ENCODE results near the gene CLMN.

The CLMN gene

GRCh38 chr14:95305145-95305544 is 14.6 kb downstream of the CLMN start:
- no peak for DNase-seq (ENCODE audit: low read depth in 1 of 2, low spot score in 1 of 2)

GRCh38 chr14:95304342-95304741 is 15.4 kb downstream of the CLMN start:
- no peak for DNase-seq (ENCODE audit: low read depth in 1 of 2, low spot score in 1 of 2)

- DNase-seq (ENCODE audit: low read depth in 1 of 2, low spot score in 1 of 2), result no peak
Observed at GRCh38 chr14:95303552-95303951, 16.2 kb downstream of the CLMN start.

GRCh38 chr14:95302667-95303506 is 16.8 kb downstream of the CLMN start:
- no peak for DNase-seq (ENCODE audit: low read depth in 1 of 2, low spot score in 1 of 2)

GRCh38 chr14:95301527-95302187 is 18.1 kb downstream of the CLMN start:
- DNase-seq (ENCODE audit: low read depth in 1 of 2, low spot score in 1 of 2), result no peak

- no peak for DNase-seq (ENCODE audit: low read depth in 1 of 2, low spot score in 1 of 2)
Observed at GRCh38 chr14:95300697-95301526, 18.8 kb downstream of the CLMN start.

GRCh38 chr14:95300002-95300696 is 19.6 kb downstream of the CLMN start:
- no peak for DNase-seq (ENCODE audit: low read depth in 1 of 2, low spot score in 1 of 2)

GRCh38 chr14:95299271-95299670 is 20.4 kb downstream of the CLMN start:
- DNase-seq (ENCODE audit: low read depth in 1 of 2, low spot score in 1 of 2), result no peak

- DNase-seq (ENCODE audit: low read depth in 1 of 2, low spot score in 1 of 2), result no peak
Observed at GRCh38 chr14:95297832-95298231, 21.9 kb downstream of the CLMN start.

GRCh38 chr14:95296966-95297365 is 22.7 kb downstream of the CLMN start:
- no peak for DNase-seq (ENCODE audit: low read depth in 1 of 2, low spot score in 1 of 2)

- no peak for DNase-seq (ENCODE audit: low read depth in 1 of 2, low spot score in 1 of 2)
Observed at GRCh38 chr14:95295600-95296376, 23.9 kb downstream of the CLMN start.

- no peak for DNase-seq (ENCODE audit: low read depth in 1 of 2, low spot score in 1 of 2)
Observed at GRCh38 chr14:95294834-95295599, 24.7 kb downstream of the CLMN start.

- no peak for DNase-seq (ENCODE audit: low read depth in 1 of 2, low spot score in 1 of 2)
Observed at GRCh38 chr14:95294320-95294719, 25.4 kb downstream of the CLMN start.

- DNase-seq (ENCODE audit: low read depth in 1 of 2, low spot score in 1 of 2), result no peak
Observed at GRCh38 chr14:95293449-95293848, 26.3 kb downstream of the CLMN start.

GRCh38 chr14:95292660-95293425 is 26.9 kb downstream of the CLMN start:
- DNase-seq (ENCODE audit: low read depth in 1 of 2, low spot score in 1 of 2), result no peak

- DNase-seq (ENCODE audit: low read depth in 1 of 2, low spot score in 1 of 2), result no peak
Observed at GRCh38 chr14:95291859-95292542, 27.7 kb downstream of the CLMN start.

- DNase-seq (ENCODE audit: low read depth in 1 of 2, low spot score in 1 of 2), result no peak
Observed at GRCh38 chr14:95290871-95291431, 28.8 kb downstream of the CLMN start.

GRCh38 chr14:95290021-95290420 is 29.7 kb downstream of the CLMN start:
- DNase-seq (ENCODE audit: low read depth in 1 of 2, low spot score in 1 of 2), result no peak

Data from activated CD4-positive, alpha-beta T cell treated with anti-CD3 and anti-CD28 coated beads, Interleukin-2, amount 50 U/mL, for 24 hours (primary cell).